GM23338 (cell line): ENCODE measurements around the gene FAM234A. TPM values are rescaled to one million over a fixed set of nuclear protein-coding genes. Genes with fewer than 3 reads are reported as not detected.
"Not testable (repeated sequence)": the region's sequence is repeated elsewhere in the genome, so short reads cannot be mapped to it uniquely, and the experiment has no call there.

ENCODE experiments used
- ATAC-seq: fragments of 200-7000 bp; cut with Tn5 transposase; 3 replicates; pipeline ENCODE4 v1.9.1; 2020
- DNase-seq: peaks from one replicate; pipeline ENCODE4 v3.0.0-alpha.2; 2015; ENCODE audit warnings: low spot score
- H2AFZ ChIP-seq: fragments of 200-600 bp; sonication (generic); 2 replicates; pipeline ENCODE4 v1.8.0; 2016; ENCODE audit warnings: antibody characterized with exemption, mild to moderate bottlenecking, moderate library complexity
- H3F3A ChIP-seq: fragments of 200-600 bp; sonication (generic); replicated peaks from 2 replicates; pipeline ENCODE4 v1.8.0; 2017; ENCODE audit warnings: antibody characterized with exemption, mixed run types, low read depth
- H3K27ac ChIP-seq: fragments of 200-600 bp; sonication (generic); 2 replicates; pipeline ENCODE4 v1.6.1; 2016; ENCODE audit warnings: low read depth
- H3K27me3 ChIP-seq: fragments of 200-600 bp; sonication (generic); 2 replicates; pipeline ENCODE4 v1.8.0; 2016; ENCODE audit warnings: mild to moderate bottlenecking, mixed run types, moderate library complexity; ENCODE audit not compliant: insufficient read depth
- H3K36me3 ChIP-seq: fragments of 200-600 bp; sonication (generic); 2 replicates; pipeline ENCODE4 v1.8.0; 2016; ENCODE audit warnings: mild to moderate bottlenecking; ENCODE audit not compliant: insufficient read depth
- H3K4me1 ChIP-seq: fragments of 200-600 bp; sonication (generic); 2 replicates; pipeline ENCODE4 v1.8.0; 2016; ENCODE audit warnings: mild to moderate bottlenecking, moderate library complexity; ENCODE audit not compliant: insufficient read depth
- H3K4me2 ChIP-seq: fragments of 200-600 bp; sonication (generic); 2 replicates; pipeline ENCODE4 v1.7.1; 2017; ENCODE audit warnings: mixed run types
- H3K4me3 ChIP-seq: fragments of 200-600 bp; sonication (generic); 2 replicates; pipeline ENCODE4 v1.6.1; 2016; ENCODE audit warnings: mixed run types
- H3K79me2 ChIP-seq: fragments of 200-600 bp; sonication (generic); replicated peaks from 2 replicates; pipeline ENCODE4 v1.8.0; 2017; ENCODE audit warnings: mild to moderate bottlenecking; ENCODE audit not compliant: insufficient read depth
- H3K9me2 ChIP-seq: fragments of 200-600 bp; sonication (generic); 2 replicates; pipeline ENCODE4 v1.8.0; 2017; ENCODE audit not compliant: insufficient read depth
- H4K20me1 ChIP-seq: fragments of 200-600 bp; sonication (generic); replicated peaks from 2 replicates; pipeline ENCODE4 v1.8.0; 2017; ENCODE audit warnings: mild to moderate bottlenecking; ENCODE audit not compliant: insufficient read depth
- H3K27ac Mint-ChIP-seq: 2 replicates; pipeline ENCODE4 v1.8.0; 2020; ENCODE audit warnings: inconsistent platforms, mild to moderate bottlenecking, moderate library complexity, mixed read lengths
- H3K27me3 Mint-ChIP-seq: 3 replicates; pipeline ENCODE4 v1.8.0; 2022; ENCODE audit warnings: low read depth, mild to moderate bottlenecking, moderate library complexity, mixed read lengths, inconsistent platforms; ENCODE audit not compliant: insufficient read depth, poor library complexity
- H3K36me3 Mint-ChIP-seq: 3 replicates; pipeline ENCODE4 v1.8.0; 2021; ENCODE audit warnings: low read depth, mild to moderate bottlenecking, inconsistent platforms, moderate library complexity, mixed read lengths
- H3K4me1 Mint-ChIP-seq: 3 replicates; pipeline ENCODE4 v1.8.0; 2020; ENCODE audit warnings: mild to moderate bottlenecking, inconsistent platforms, mixed read lengths
- H3K4me3 Mint-ChIP-seq: 3 replicates; pipeline ENCODE4 v1.8.0; 2021; ENCODE audit warnings: moderate library complexity, mild to moderate bottlenecking, inconsistent platforms, mixed read lengths
- H3K9me3 Mint-ChIP-seq: 3 replicates; pipeline ENCODE4 v1.8.0; 2020; ENCODE audit warnings: moderate library complexity, mild to moderate bottlenecking, inconsistent platforms, mixed read lengths
- CREB1 ChIP-seq: fragments of 250-450 bp; sonication (Bioruptor Pico); IDR thresholded peaks from 2 replicates; pipeline ENCODE4 v1.5.0; 2020; ENCODE audit warnings: low read depth, mild to moderate bottlenecking, moderate library complexity
- EZH2 ChIP-seq: fragments of 200-600 bp; sonication (generic); IDR thresholded peaks from one replicate; pipeline ENCODE4 v1.8.0; 2017; ENCODE audit warnings: antibody characterized with exemption, mild to moderate bottlenecking, low read depth; ENCODE audit not compliant: unreplicated experiment
- EZH2phosphoT487 ChIP-seq: fragments of 200-600 bp; sonication (generic); IDR thresholded peaks from one replicate; pipeline ENCODE4 v1.8.1; 2018; ENCODE audit warnings: antibody characterized with exemption; ENCODE audit not compliant: unreplicated experiment
- JUNB ChIP-seq: IDR thresholded peaks from one replicate; pipeline ENCODE4 v1.6.1; 2016; ENCODE audit warnings: antibody characterized with exemption; ENCODE audit not compliant: unreplicated experiment
- NANOG ChIP-seq: IDR thresholded peaks from 2 replicates; pipeline ENCODE4 v1.6.1; 2016; ENCODE audit warnings: antibody characterized with exemption, borderline replicate concordance
- POLR2AphosphoS5 ChIP-seq: IDR thresholded peaks from 2 replicates; pipeline ENCODE4 v1.6.1; 2016; ENCODE audit warnings: antibody characterized with exemption, low read depth
- STAT1 ChIP-seq: IDR thresholded peaks from one replicate; pipeline ENCODE4 v1.6.1; 2016; ENCODE audit warnings: antibody characterized with exemption; ENCODE audit not compliant: unreplicated experiment
- ZNF114 ChIP-seq: fragments of 250-450 bp; sonication (Bioruptor Pico); IDR thresholded peaks from 2 replicates; pipeline ENCODE4 v1.5.0; 2020; ENCODE audit warnings: mild to moderate bottlenecking, moderate library complexity
- ZNF331 ChIP-seq: fragments of 250-450 bp; sonication (Bioruptor Pico); IDR thresholded peaks from 2 replicates; pipeline ENCODE4 v1.5.0; 2020; ENCODE audit warnings: low read depth, mild to moderate bottlenecking, moderate library complexity
- polyA plus RNA-seq: library from polyadenylated mRNA; unstranded; fragments of >200 nt; fragmentation: Nextera tagmentation; extraction: Ambion mirVana; gene quantifications from 2 replicates; pipeline ENCODE4 v1.2.1, GENCODE V29; 2016
- total RNA-seq: library from RNA; depleted of rRNA; stranded (reverse); fragments of >200 nt; shearing (Covaris generic); gene quantifications from 2 replicates; pipeline ENCODE4 v1.2.3, GENCODE V29; 2014
- TF ChIP-seq, protein P1 (sequence below), 2 experiments: fragments of 200-600 bp in 1 of 2; sonication (generic) in 1 of 2; conservative IDR thresholded peaks; 2 replicates each; pipeline versions ENCODE4 v1.5.1 to v1.6.1; 2016 to 2017; ENCODE audit warnings: antibody characterized with exemption in 2 of 2, low read depth in 2 of 2, mild to moderate bottlenecking in 2 of 2, moderate library complexity in 1 of 2

Gene FAM234A
- total and polyA plus RNA-seq, 2 experiments from 2014 or later = 41.9 to 128 TPM

DNA sequence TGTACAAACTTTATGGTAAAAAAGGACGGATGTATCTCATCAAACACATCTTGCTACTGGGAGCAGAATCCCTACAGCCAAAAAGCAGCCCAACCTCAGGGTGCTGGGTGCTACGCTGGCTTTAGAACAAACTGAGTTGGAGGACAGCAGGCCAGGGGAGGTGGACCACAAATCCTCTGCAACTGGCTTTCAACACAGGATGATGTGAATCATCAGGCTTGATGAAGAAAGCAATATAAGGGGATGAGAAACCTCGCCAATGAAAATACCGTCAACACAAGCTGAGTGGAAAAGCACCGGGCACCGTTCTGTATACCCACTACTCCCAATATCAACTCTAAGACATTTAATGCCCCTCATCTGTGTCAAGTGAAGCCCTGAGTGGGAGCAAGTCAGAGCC, 40.1 kb upstream of the FAM234A start (continued):
- no peak for TF ChIP-seq ZNF114 (CRISPR knock-in tag)
- no peak for TF ChIP-seq EZH2phosphoT487

DNA sequence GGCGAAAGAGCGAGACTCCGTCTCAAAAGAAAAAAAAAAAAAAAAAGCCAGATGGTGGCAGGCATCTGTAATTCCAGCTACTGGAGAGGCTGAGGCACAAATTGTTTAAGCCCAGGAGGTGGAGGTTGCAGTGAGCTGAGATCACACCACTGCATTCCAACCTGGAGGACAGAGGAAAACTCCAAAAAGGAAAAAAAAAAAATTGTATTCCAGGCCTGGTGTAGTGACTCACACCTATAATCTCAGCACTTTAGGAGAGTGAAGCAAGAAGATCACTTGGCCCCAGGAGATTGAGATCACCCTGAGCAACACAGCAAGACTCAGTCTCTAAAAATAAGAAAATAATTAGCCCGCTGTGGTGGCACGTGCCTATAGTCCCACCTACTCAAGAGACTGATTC, 34.2 kb upstream of the FAM234A start:
- ATAC-seq (no peak), DNase-seq (no peak)
- no peak for TF ChIP-seq CREB1
- TF ChIP-seq ZNF331 (CRISPR knock-in tag) = no peak
- no peak for TF ChIP-seq POLR2AphosphoS5
- TF ChIP-seq NANOG = no peak
- TF ChIP-seq STAT1 = no peak
- no peak for TF ChIP-seq EZH2
- no peak overlapping the region for H2AFZ ChIP-seq
- no peaks in the 10 kb centered on the region for H3K27me3 ChIP-seq
- Mint-ChIP-seq H3K4me1 (no peaks in the 10 kb centered on the region), H3K27me3 (peaks cover 12% of the 10 kb centered on the region), H3K27ac (no peak overlapping the region), H3K36me3 (peaks cover 89% of the 10 kb centered on the region), H3K4me3 (no peak overlapping the region), H3K9me3 (no peaks in the 10 kb centered on the region)
- 0 out of 2 replicates have a peak overlapping the region, but pooled peaks have one; percentile 26 for H3K27ac ChIP-seq
- H3K4me3 ChIP-seq = no peak overlapping the region
- H3K4me1 ChIP-seq = no peaks in the 10 kb centered on the region
- H3K9me2 ChIP-seq = no peaks in the 10 kb centered on the region
- H3K36me3 ChIP-seq = peaks cover 75% of the 10 kb centered on the region
- H3K4me2 ChIP-seq = no peak overlapping the region
- peaks cover 9% of the 10 kb centered on the region; the same call in 1 of the 2 replicates for H3F3A ChIP-seq
- peaks cover 18% of the 10 kb centered on the region for H4K20me1 ChIP-seq
- peaks cover 42% of the 10 kb centered on the region for H3K79me2 ChIP-seq

DNA sequence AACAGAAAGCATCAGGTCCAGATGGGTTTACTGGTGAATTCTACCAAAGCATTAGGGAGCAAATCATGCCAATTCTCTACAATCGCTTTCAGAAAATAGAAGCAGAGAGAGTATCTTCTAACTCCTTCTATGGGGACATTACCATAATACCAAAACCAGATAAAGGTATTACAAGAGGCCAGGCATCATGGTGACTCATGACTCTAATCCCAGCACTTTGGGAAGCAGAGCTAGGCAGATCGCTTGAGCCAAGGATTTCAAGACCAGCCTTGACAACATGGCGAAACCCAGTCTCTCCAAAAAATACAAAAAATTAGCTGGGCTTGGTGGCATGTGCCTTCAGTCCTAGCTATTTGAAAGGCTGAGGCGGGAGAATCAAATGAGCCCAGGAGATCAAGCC, 31.4 kb upstream of the FAM234A start:
- no peaks in the 10 kb centered on the region for H3K4me1 Mint-ChIP-seq
- H3F3A ChIP-seq = peaks cover 15% of the 10 kb centered on the region; the same call in 1 of the 2 replicates
- no peaks in the 10 kb centered on the region for H3K9me2 ChIP-seq
- H3K4me1 ChIP-seq = no peaks in the 10 kb centered on the region
- H3K27me3 ChIP-seq = no peaks in the 10 kb centered on the region
- DNase-seq = no peak
- TF ChIP-seq JUNB = no peak
- TF ChIP-seq, protein P1, sequence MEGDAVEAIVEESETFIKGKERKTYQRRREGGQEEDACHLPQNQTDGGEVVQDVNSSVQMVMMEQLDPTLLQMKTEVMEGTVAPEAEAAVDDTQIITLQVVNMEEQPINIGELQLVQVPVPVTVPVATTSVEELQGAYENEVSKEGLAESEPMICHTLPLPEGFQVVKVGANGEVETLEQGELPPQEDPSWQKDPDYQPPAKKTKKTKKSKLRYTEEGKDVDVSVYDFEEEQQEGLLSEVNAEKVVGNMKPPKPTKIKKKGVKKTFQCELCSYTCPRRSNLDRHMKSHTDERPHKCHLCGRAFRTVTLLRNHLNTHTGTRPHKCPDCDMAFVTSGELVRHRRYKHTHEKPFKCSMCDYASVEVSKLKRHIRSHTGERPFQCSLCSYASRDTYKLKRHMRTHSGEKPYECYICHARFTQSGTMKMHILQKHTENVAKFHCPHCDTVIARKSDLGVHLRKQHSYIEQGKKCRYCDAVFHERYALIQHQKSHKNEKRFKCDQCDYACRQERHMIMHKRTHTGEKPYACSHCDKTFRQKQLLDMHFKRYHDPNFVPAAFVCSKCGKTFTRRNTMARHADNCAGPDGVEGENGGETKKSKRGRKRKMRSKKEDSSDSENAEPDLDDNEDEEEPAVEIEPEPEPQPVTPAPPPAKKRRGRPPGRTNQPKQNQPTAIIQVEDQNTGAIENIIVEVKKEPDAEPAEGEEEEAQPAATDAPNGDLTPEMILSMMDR (conservative IDR thresholded peaks at IDR 0.05; ENCODE audit: low read depth in 2 of 2) = no peak
- H3K4me2 ChIP-seq = no peak overlapping the region
- H3K36me3 Mint-ChIP-seq = peaks cover 91% of the 10 kb centered on the region
- H3K27ac ChIP-seq = no peak overlapping the region
- H4K20me1 ChIP-seq = peaks cover 38% of the 10 kb centered on the region
- peaks cover 72% of the 10 kb centered on the region for H3K36me3 ChIP-seq
- H3K9me3 Mint-ChIP-seq = no peaks in the 10 kb centered on the region
- H2AFZ ChIP-seq = no peak overlapping the region
- H3K27ac Mint-ChIP-seq = no peak overlapping the region
- H3K4me3 Mint-ChIP-seq = no peak overlapping the region
- no peak for ATAC-seq
- peaks cover 12% of the 10 kb centered on the region for H3K27me3 Mint-ChIP-seq
- peaks cover 36% of the 10 kb centered on the region for H3K79me2 ChIP-seq
- H3K4me3 ChIP-seq = no peak overlapping the region

DNA sequence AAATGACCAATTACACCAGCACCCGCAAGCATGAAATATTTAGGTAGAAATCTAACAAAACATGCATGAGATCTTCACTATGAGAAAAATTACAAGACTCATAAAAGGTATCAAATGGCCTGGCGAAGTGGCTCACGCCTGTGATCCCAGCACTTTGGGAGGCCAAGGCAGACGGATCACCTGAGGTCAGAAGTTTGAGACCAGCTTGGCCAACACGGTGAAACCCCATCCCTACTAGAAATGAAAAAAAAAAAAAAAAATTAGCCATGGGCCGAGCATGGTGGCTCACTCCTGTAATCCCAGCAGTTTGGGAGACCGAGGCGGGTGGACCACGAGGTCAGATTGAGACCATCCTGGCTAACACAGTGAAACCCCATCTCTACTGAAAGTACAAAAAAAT, 30.6 kb upstream of the FAM234A start:
- not testable (repeated sequence) for H3K27me3 ChIP-seq, H3K9me2 ChIP-seq, H3K27ac ChIP-seq, DNase-seq, H3K4me3 ChIP-seq, H3K4me3 Mint-ChIP-seq, H2AFZ ChIP-seq, H3K4me2 ChIP-seq, H3K27ac Mint-ChIP-seq, H3K4me1 Mint-ChIP-seq, H3K4me1 ChIP-seq, H3K9me3 Mint-ChIP-seq, ATAC-seq
- peaks cover 72% of the 10 kb centered on the region for H3K36me3 ChIP-seq
- Mint-ChIP-seq H3K36me3 (peaks cover 88% of the 10 kb centered on the region), H3K27me3 (peaks cover 12% of the 10 kb centered on the region)
- peaks cover 43% of the 10 kb centered on the region for H3K79me2 ChIP-seq
- H4K20me1 ChIP-seq = peaks cover 43% of the 10 kb centered on the region
- H3F3A ChIP-seq = peaks cover 15% of the 10 kb centered on the region; the same call in 1 of the 2 replicates

DNA sequence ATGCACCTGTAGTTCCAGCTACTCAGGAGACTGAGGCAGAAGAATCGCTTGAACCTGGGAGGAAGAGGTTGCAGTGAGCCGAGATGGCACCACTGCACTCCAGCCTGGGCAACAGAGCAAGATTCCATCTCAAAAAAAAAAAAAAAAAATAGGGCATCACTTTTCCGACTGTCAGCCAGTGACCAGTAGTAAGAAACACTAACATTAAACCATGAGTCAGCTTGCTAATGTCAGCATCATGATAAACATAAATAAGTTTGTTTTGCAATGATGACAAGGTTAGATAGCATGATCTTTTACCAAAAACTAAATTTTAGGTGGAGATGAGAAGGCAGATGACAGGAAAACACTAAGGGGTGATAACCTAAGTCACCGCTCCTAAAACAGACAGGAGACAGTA, 25.3 kb upstream of the FAM234A start:
- H3K4me3 ChIP-seq, H3K9me3 Mint-ChIP-seq, H3K4me1 Mint-ChIP-seq, H3K27ac Mint-ChIP-seq, H2AFZ ChIP-seq, H3K27me3 Mint-ChIP-seq, H3K9me2 ChIP-seq, DNase-seq, H3K4me2 ChIP-seq, ATAC-seq, H3K4me1 ChIP-seq, H3K4me3 Mint-ChIP-seq, H3K27me3 ChIP-seq, H3K27ac ChIP-seq: not testable (repeated sequence)
- Histone ChIP-seq H3K36me3 (peaks cover 78% of the 10 kb centered on the region), H3K79me2 (peaks cover 67% of the 10 kb centered on the region), H4K20me1 (peaks cover 73% of the 10 kb centered on the region), H3F3A (peaks cover 28% of the 10 kb centered on the region)
- peaks cover 85% of the 10 kb centered on the region for H3K36me3 Mint-ChIP-seq
